DMS153 (cell line): ENCODE data around the gene CCNL2.
A peak's percentile ranks its signal among the peaks of the same experiment; 100 is the strongest.
"Not testable (repeated sequence)": the region's sequence is repeated elsewhere in the genome, so short reads cannot be mapped to it uniquely, and the experiment has no call there.

Source experiments
- DNase-seq: peaks from one replicate; lab custom pipeline; 2025; lab: John Stamatoyannopoulos, UW

The CCNL2 gene

GRCh38 chr1:1419813-1420653, 20.9 kb upstream of the CCNL2 start:
- no peak for DNase-seq

- no peak for DNase-seq
Measured at GRCh38 chr1:1419363-1419812, 20.3 kb upstream of the CCNL2 start.

- no peak for DNase-seq
Measured at GRCh38 chr1:1418464-1419362, 19.6 kb upstream of the CCNL2 start.

DNA sequence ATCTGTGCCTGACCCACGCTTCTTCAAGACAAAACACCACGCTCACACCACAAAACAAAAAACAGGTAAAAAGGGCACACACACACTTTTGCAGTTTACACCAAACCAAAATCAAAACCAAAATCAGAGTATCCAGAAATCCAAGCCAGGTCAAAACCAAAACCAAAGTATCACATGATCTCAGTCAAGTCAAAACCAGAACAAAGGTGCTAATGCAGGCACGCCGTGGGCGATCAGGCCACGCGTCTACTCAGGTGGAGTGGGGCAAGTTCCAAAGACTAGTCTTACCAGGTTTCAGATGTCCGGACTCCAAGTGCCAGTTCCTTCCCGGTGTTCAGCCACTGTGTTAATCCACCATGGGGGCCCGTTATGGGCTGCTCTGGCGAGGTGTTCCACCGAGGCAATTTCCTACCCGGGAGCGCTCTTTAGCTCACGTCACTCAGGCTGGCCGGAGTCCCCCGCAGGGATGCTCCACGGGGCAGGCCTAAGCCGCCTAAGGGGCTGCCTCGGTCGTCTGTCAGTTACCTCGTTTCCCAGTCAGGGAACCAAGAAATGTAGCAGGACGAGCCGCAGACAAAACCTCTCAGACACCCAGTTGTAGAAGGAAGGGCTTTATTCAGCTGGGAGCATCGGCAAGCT, 18.8 kb upstream of the CCNL2 start:
- not testable (repeated sequence) for DNase-seq

- not testable (repeated sequence) for DNase-seq
Measured at GRCh38 chr1:1417396-1417795, 18.3 kb upstream of the CCNL2 start.

DNA sequence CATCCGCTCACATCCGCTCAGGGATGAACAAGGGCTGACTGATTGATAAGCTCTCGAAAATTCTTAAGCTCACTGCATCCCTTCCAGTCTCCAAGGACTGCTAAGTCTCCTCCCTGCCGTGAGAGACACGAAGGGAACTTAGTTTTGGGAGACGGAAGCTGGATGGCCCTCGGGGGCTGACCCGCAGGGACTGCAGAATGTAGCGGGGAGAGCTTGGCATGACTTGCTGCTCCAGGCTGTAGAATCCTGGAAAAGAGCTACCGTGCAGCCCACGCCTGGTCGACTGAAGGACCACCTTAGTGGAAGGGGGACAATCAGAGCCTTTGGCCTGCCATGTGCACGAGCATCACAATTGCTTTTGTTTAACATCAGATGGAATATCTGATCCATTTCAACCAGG, 16.6 kb upstream of the CCNL2 start:
- no peak for DNase-seq

DNA sequence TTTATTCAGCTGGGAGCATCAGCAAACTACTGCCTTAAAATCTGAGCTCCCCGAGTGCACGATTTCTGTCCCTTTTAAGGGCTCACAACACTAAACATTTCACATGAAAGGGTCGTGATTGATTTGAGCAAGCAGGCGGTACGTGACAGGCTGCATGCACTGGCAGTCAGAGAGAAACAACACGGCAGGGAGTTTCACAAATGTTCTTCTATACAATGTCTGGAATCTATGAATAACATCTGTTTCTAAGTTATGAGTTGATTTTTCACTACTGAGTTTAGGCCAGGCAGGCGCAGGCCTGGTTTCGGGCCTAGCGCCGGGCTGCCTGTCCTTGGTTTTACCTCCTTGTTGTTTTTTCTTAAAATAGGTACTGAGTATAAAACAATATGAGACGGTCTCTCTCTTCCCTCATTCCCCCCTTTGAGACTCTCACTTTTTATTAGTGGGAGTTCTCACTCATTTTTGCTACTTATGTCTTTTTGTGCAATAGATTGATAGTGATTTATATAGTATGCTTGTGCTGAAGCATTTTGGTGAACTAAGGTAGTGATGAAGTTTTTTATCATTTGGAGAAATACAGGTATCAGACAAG, 13.3 kb upstream of the CCNL2 start:
- not testable (repeated sequence) for DNase-seq

DNA sequence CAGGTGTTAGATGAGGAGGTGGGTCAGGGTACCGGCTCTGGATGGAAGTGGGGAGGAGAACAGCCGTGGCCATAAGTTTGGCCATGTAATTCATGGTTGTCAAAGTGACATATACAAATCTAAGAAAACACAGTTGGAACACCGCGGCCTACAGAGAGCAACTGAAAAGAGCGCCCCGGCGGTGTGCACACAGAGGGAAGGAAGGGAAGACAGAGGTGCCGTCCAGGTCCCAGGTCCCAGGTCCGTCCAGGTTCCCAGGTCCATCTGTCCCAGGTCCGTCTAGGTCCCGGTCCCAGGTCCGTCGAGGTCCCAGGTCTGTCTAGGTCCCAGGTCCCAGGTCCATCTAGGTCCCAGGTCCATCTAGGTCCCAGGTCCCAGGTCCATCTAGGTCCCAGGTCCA, 12.5 kb upstream of the CCNL2 start:
- no peak for DNase-seq

GRCh38 chr1:1410238-1410637, 11.1 kb upstream of the CCNL2 start:
- DNase-seq: not testable (repeated sequence)

- DNase-seq: no peak
Measured at GRCh38 chr1:1407636-1408318, 8.6 kb upstream of the CCNL2 start.

- DNase-seq: peak; percentile 90
Measured at GRCh38 chr1:1406821-1407635, 7.9 kb upstream of the CCNL2 start, which contains the start of gene MRPL20. TSS of gene MRPL20 (minus strand) at chr1:1407293. CDS start at chr1:1407217, 76 bp downstream.

GRCh38 chr1:1406101-1406820, 7.1 kb upstream of the CCNL2 start:
- no peak for DNase-seq

GRCh38 chr1:1403653-1404052, 4.5 kb upstream of the CCNL2 start:
- DNase-seq: no peak

GRCh38 chr1:1402901-1403392, 3.8 kb upstream of the CCNL2 start:
- not testable (repeated sequence) for DNase-seq

DNA sequence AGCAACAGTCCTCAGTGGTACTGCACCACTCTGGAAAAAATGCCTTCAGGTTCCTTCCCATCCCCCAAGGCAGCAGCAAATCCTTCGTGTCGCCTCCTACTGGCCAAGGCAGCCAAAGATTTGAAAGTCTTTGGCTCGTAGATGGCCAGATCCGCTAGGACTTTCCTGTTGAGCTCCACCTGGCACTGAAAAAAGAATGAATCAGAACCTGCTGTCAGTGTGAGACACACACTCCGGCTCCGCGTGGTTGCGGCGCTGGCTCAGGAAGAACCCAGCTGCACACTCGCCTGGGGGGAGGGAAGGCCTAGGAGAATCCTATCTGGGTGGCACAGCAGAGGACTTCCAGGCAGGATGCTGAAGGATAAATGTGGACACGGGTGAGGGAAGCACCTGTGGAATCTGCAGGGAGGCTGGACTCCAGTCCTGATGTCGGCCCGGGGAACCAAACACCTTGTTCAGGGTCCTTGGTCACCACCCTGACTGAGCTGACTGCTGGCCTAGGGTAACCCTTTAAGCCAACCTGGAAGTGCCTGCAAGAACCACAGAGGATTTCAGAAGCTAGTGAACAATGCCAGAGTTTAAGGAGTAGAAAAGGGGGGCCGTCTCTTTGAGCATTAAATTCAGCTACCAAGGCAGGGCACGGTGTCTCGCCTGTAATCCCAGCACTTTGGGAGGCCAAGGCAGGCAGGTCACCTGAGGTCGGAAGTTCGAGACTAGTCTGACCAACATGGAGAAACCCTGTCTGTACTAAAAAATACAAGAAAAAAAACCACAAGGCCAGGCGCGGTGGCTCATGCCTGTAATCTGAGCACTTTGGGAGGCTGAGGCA, 3.2 kb upstream of the CCNL2 start:
- peak; percentile 37 for DNase-seq

GRCh38 chr1:1401457-1402010, 2.4 kb upstream of the CCNL2 start:
- no peak for DNase-seq

- no peak for DNase-seq
Measured at GRCh38 chr1:1400576-1401456, 1.7 kb upstream of the CCNL2 start.
